AG04450 (cell line): Measurements from ENCODE around the gene PCK2. TPM values are rescaled to one million over a fixed set of nuclear protein-coding genes. Genes with fewer than 3 reads are reported as not detected.

Source experiments
- CTCF ChIA-PET: fragments of 300-600, 350-600 bp; formaldehyde crosslinking; extraction: SDS; loops from one replicate; lab custom pipeline; 2022; ENCODE audit warnings: antibody characterized with exemption, inconsistent platforms; lab: Charles Lee
- POLR2A ChIA-PET: fragments of 350-600 bp; formaldehyde crosslinking; extraction: SDS; loops from one replicate; lab custom pipeline; 2021; ENCODE audit warnings: antibody characterized with exemption, inconsistent platforms; lab: Yijun Ruan, JAX
- DNase-seq: peaks from one replicate; pipeline ENCODE4 v3.0.0-alpha.2; 2011; ENCODE audit warnings: low read depth, low spot score
- H3K27ac ChIP-seq: one replicate; pipeline ENCODE4 v1.5.1; 2012; ENCODE audit warnings: low read depth, low read length, control low read depth
- H3K27me3 ChIP-seq: one replicate; pipeline ENCODE4 v1.6.0; 2012; ENCODE audit warnings: low read length; ENCODE audit not compliant: control insufficient read depth, insufficient read depth
- H3K4me3 ChIP-seq: 2 replicates; pipeline ENCODE4 v1.5.1; 2011; ENCODE audit warnings: mild to moderate bottlenecking, low read depth, low read length, control low read depth
- H3K9me3 ChIP-seq: 2 replicates; pipeline ENCODE4 v1.5.1; 2012; ENCODE audit warnings: low read length; ENCODE audit not compliant: control insufficient read depth, insufficient read depth
- polyA plus RNA-seq: library from polyadenylated mRNA; depleted of rRNA; stranded (reverse); fragments of >200 nt; gene quantifications from 2 replicates; pipeline ENCODE4 v1.2.3, GENCODE V29; 2011
- TF ChIP-seq, protein P1 (sequence below): IDR thresholded peaks from 2 replicates; pipeline ENCODE4 v1.5.1; 2011; ENCODE audit warnings: low read depth, low read length, control low read depth, inconsistent platforms

PCK2 gene
- polyA plus RNA-seq, 1 experiment, result 47.0 TPM

DNA sequence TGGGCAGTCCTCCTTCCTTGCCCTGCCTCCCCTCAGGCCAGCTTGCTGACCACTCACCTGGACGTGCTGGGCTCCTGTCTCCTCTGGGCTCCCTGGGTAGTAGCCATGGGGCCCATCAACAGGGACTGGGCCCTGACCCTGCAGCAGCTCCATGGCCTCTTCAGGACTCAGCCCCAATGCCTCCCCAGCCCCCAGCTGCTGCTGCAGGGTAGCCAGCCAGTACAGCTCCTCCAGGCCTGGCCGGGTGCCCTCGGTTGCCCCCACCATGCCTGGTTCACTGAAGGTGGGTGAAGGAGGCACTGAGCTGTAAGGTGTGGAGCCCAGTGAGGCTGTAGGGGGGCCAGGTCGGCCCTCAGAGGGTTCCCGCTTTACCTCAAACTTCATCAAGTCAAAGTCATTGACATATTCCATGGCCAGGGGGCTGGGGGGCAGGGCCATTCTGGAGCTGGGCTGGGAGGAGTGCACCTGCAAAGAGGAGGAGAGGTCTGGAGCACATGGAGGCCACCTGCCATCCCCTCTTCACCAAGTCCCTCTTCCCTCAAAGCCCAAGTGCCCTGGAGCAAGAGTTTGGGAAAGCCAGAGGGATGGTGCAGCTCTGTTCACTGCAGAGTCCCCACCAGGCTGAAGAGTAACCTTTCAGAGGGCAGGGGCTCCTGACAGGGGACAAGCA, 11.6 kb upstream of the PCK2 start:
- POLR2A ChIA-PET, result no interaction called here
- TF ChIP-seq, protein P1, sequence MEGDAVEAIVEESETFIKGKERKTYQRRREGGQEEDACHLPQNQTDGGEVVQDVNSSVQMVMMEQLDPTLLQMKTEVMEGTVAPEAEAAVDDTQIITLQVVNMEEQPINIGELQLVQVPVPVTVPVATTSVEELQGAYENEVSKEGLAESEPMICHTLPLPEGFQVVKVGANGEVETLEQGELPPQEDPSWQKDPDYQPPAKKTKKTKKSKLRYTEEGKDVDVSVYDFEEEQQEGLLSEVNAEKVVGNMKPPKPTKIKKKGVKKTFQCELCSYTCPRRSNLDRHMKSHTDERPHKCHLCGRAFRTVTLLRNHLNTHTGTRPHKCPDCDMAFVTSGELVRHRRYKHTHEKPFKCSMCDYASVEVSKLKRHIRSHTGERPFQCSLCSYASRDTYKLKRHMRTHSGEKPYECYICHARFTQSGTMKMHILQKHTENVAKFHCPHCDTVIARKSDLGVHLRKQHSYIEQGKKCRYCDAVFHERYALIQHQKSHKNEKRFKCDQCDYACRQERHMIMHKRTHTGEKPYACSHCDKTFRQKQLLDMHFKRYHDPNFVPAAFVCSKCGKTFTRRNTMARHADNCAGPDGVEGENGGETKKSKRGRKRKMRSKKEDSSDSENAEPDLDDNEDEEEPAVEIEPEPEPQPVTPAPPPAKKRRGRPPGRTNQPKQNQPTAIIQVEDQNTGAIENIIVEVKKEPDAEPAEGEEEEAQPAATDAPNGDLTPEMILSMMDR, result no peak

DNA sequence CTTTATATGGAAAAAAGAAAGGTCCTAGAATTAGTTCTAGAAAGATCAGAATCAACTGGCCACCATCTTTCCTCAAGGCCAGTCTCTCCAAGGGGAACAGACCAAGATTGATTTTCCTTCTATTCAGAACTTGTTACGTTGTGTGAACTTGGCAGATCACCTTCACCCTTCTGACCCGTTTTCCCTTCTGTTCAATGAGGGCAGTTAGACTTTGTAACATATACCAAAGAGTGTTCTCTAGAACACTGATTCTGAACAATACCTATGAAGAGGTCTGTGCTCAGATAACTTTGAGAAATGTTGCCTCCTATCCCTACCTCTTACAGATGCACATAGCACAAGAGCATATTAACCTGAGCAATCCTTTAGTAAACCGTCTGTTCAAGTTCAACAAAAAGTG, 10.6 kb upstream of the PCK2 start:
- no peak overlapping the region for H3K4me3 ChIP-seq
- no peaks in the 10 kb centered on the region; the same call in 1 of the 2 replicates for H3K9me3 ChIP-seq
- H3K27ac ChIP-seq, result no peak overlapping the region
- ChIA-PET CTCF (no interaction called here), POLR2A (no interaction called here)
- H3K27me3 ChIP-seq, result peaks cover 62% of the 10 kb centered on the region
- DNase-seq, result no peak
- TF ChIP-seq, protein P1, result no peak

More for the DNA sequence above, 11.6 kb upstream of the PCK2 start:
- Histone ChIP-seq H3K9me3 (no peaks in the 10 kb centered on the region; the same call in 1 of the 2 replicates), H3K27ac (no peak overlapping the region), H3K27me3 (peaks cover 69% of the 10 kb centered on the region), H3K4me3 (no peak overlapping the region)
- no peak for DNase-seq
- CTCF ChIA-PET, result interaction anchor here (1.6 to 4.3 kb wide), 2 partner anchors 8 to 25 kb away, joined by 16 to 24 read pairs; no protein-coding TSS in a partner anchor

DNA sequence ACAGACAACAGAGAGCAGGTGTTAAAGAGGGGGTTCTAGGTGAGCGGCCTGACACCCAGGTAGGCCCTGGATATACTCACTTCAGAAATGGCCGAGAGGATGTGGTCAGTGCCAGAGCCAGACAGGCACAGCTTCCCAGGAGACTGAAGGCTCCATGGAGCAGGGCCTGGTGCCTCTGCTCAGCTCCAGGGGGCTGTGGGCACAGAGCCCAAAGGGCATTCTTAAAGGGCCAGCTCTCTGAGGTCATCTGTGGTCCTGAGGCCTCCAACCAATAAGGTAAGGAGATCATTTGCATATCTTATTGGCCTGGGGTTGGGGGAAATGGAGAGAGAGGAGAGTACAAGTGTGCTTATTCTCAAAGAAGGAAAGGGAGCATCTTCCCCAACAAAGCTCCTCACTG, 9.7 kb upstream of the PCK2 start:
- Histone ChIP-seq H3K9me3 (no peaks in the 10 kb centered on the region; the same call in 1 of the 2 replicates), H3K27ac (no peak overlapping the region), H3K4me3 (no peak overlapping the region), H3K27me3 (peaks cover 54% of the 10 kb centered on the region)
- ChIA-PET POLR2A (no interaction called here), CTCF (interaction anchor here (1.1 to 1.4 kb wide), 2 partner anchors 24 to 26 kb away, joined by 3 to 6 read pairs; no protein-coding TSS in a partner anchor)
- TF ChIP-seq, protein P1, result no peak
- DNase-seq, result no peak

DNA sequence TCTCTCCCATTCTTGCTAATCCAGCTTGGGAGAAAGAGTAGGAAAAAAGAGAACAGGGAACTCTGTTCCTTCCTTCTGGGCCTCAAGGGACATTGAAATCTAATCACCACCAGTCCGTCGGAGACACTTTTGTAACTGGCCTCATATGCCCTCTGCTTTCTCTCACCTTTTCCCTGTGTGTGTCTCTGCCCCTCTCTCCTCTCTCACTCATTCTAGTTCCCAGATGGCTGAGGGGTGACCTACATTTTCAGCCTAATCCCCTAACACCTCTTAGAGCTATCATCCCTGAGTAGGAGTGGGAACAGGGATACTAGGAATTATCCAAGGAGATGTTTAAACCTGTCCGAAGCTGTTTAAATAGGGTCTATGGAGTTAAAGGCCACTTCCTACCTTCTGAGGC, 8.9 kb upstream of the PCK2 start:
- no peak for DNase-seq
- peaks cover 46% of the 10 kb centered on the region for H3K27me3 ChIP-seq
- POLR2A ChIA-PET, result no interaction called here

More for the DNA sequence above, 8.9 kb upstream of the PCK2 start:
- Histone ChIP-seq H3K4me3 (no peak overlapping the region), H3K9me3 (no peaks in the 10 kb centered on the region; the same call in 1 of the 2 replicates), H3K27ac (no peak overlapping the region)
- CTCF ChIA-PET, result interaction anchor here (1.1 to 1.7 kb wide), 3 partner anchors 23 to 27 kb away, joined by 3 to 6 read pairs (median 4); no protein-coding TSS in a partner anchor
- TF ChIP-seq, protein P1, result no peak
